ENCODE measurements around the gene GOLGA3. TPM values are rescaled to one million over a fixed set of nuclear protein-coding genes. Genes with fewer than 3 reads are reported as not detected.
"Not testable (repeated sequence)": the region's sequence is repeated elsewhere in the genome, so short reads cannot be mapped to it uniquely, and the experiment has no call there.

GOLGA3 gene
- total RNA-seq, 1 experiment from 2014 or later = 14.9 TPM

DNA sequence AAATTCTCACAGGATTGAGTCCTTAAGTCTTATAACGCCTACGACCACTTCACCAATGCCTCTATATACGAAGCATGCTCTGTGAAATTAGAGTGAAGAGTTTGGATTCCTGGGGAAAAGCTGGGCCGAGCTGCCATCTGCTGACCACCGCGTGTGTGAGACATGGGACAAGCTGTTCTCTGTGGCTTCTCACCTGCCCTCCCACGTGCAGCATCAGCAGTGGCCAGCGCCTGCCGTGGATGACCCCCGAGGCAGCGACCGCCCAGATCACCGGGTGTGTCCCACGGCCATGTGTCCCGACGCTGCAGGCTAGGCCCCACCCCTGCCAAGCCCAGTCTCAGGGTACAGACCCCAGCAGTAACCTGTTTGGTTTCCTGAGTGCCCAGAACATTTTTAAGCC lies 21.6 kb upstream of the GOLGA3 start:
- Histone ChIP-seq H4K20me1 (ENCODE audit: insufficient read depth, low read depth, low read length) (no peaks in the 10 kb centered on the region), H3K79me2 (ENCODE audit: low read length) (no peaks in the 10 kb centered on the region), H3K9ac (ENCODE audit: low read length) (no peak overlapping the region), H3K36me3 (ENCODE audit: insufficient read depth, low read length) (no peaks in the 10 kb centered on the region), H3K9me3 (ENCODE audit: low read length) (no peaks in the 10 kb centered on the region), H3K4me1 (ENCODE audit: low read length) (no peaks in the 10 kb centered on the region), H3K27me3 (ENCODE audit: low read length) (no peaks in the 10 kb centered on the region), H3K4me2 (ENCODE audit: low read depth, low read length, poor library complexity, severe bottlenecking) (no peak overlapping the region), H3K9me2 (replicated peaks; ENCODE audit: insufficient read depth, low read length) (no peaks in the 10 kb centered on the region), H3K4me3 (ENCODE audit: low read length) (no peak overlapping the region), H3K27ac (ENCODE audit: low read length) (no peak overlapping the region), H2AFZ (ENCODE audit: low read length) (no peak overlapping the region)
- DNase-seq = no peak

DNA sequence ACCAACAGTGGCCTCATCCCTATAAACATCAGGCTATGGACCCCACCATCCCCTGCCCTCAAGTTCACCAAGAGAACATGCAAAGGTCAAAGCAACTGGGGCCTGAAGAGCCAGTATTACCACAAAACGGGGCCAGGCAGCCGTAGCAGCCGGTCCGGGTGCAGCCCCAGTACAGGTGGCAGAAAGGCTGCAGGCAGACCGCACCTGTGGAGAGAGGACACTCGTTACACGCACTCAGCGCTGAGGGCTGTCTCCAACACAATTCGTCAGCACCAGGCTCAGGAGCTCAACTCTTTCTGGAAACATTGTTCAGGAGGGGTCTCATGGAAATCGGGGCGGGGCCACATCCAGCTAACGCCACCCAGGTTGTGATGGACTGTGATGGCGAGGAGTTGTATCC lies 19.9 kb upstream of the GOLGA3 start:
- no peak overlapping the region for H2AFZ ChIP-seq (ENCODE audit: low read length)
- no peaks in the 10 kb centered on the region for H3K4me1 ChIP-seq (ENCODE audit: low read length)
- H3K9ac ChIP-seq (ENCODE audit: low read length) = no peak overlapping the region
- no peaks in the 10 kb centered on the region for H3K36me3 ChIP-seq (ENCODE audit: insufficient read depth, low read length)
- no peaks in the 10 kb centered on the region for H3K79me2 ChIP-seq (ENCODE audit: low read length)
- no peak for DNase-seq
- no peaks in the 10 kb centered on the region for H4K20me1 ChIP-seq (ENCODE audit: insufficient read depth, low read depth, low read length)
- no peak overlapping the region for H3K4me2 ChIP-seq (ENCODE audit: low read depth, low read length, poor library complexity, severe bottlenecking)
- H3K27me3 ChIP-seq (ENCODE audit: low read length) = no peaks in the 10 kb centered on the region
- no peaks in the 10 kb centered on the region for H3K9me3 ChIP-seq (ENCODE audit: low read length)
- H3K9me2 ChIP-seq (replicated peaks; ENCODE audit: insufficient read depth, low read length) = no peaks in the 10 kb centered on the region
- H3K4me3 ChIP-seq (ENCODE audit: low read length) = no peak overlapping the region
- H3K27ac ChIP-seq (ENCODE audit: low read length) = no peak overlapping the region

DNA sequence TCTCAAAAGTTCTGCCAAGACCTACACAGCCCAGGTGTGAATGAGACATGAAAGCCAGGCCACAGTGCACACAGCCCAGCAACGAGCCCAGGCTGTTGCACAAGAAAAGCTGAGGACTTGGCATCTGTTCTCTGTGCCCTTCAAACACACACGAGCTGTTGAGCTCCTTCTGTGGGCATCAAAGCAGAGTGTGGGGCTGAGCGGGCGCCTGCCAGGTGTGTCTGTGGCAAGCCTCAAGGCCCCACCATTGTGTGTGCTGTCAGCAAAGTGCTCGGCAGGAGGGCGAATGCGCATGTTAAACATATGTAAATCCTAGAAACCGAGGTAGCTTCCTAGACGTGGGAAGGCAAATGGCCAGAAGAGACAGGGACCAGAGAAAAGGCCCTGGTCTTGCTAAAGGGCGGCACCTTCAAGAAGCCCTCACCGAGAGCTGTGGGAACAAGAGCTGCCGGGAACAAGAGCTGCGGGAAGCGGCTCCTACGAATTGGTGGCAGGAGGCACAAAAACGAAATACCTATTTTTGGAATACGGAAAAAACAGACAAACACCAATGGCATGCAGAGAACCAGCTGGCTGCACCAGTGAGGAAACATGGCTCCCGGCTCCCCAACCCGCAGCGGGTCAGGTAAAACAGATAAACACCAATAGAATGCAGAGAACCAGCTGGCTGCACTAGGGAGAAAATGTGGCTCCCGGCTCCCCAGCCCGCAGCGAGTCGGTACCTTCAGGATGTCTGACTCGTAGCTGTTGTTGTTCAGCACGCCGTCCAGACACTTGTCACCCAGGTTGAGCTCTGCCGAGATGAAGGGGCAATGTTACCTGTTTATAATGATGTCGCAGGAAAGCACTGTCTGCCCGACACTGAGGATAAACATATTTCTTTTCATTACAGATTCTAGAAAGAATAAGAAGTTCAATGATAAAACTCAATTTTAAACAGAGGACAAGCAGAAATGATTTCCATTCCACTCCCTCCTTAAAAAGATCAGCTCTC lies 19.0 kb upstream of the GOLGA3 start:
- no peaks in the 10 kb centered on the region for H3K36me3 ChIP-seq (ENCODE audit: insufficient read depth, low read length)
- H3K27ac ChIP-seq (ENCODE audit: low read length) = no peak overlapping the region
- H3K4me2 ChIP-seq (ENCODE audit: low read depth, low read length, poor library complexity, severe bottlenecking) = no peak overlapping the region
- H3K4me3 ChIP-seq (ENCODE audit: low read length) = no peak overlapping the region
- no peaks in the 10 kb centered on the region for H3K9me2 ChIP-seq (replicated peaks; ENCODE audit: insufficient read depth, low read length)
- no peak overlapping the region for H2AFZ ChIP-seq (ENCODE audit: low read length)
- H3K4me1 ChIP-seq (ENCODE audit: low read length) = no peaks in the 10 kb centered on the region
- no peaks in the 10 kb centered on the region for H3K27me3 ChIP-seq (ENCODE audit: low read length)
- no peak overlapping the region for H3K9ac ChIP-seq (ENCODE audit: low read length)
- no peaks in the 10 kb centered on the region for H4K20me1 ChIP-seq (ENCODE audit: insufficient read depth, low read depth, low read length)
- no peaks in the 10 kb centered on the region for H3K79me2 ChIP-seq (ENCODE audit: low read length)
- no peaks in the 10 kb centered on the region for H3K9me3 ChIP-seq (ENCODE audit: low read length)
- DNase-seq = no peak

DNA sequence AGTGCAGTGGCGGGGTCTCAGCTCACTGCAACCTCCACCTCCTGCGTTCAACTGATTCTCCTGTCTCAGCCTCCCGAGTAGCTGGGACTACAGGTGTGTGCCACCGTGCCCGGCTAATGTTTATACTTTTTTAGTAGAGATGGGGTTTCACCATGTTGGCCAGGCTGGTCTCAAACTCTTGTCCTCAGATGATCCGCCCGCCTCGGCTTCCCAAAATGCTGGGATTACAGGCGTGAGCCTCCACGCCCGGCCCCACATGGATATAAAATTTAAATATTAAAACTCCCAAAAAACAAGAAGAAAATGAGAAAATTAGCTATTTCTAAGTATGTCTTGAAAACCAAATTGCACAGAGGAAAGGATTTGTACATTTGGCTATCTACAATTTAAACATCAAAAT lies 16.0 kb upstream of the GOLGA3 start:
- H3K4me1 ChIP-seq (ENCODE audit: low read length); H3K4me3 ChIP-seq (ENCODE audit: low read length); H3K4me2 ChIP-seq (ENCODE audit: low read depth, low read length, poor library complexity, severe bottlenecking); H3K27ac ChIP-seq (ENCODE audit: low read length); H2AFZ ChIP-seq (ENCODE audit: low read length); H3K9me3 ChIP-seq (ENCODE audit: low read length); H4K20me1 ChIP-seq (ENCODE audit: insufficient read depth, low read depth, low read length); H3K27me3 ChIP-seq (ENCODE audit: low read length); H3K79me2 ChIP-seq (ENCODE audit: low read length); H3K9me2 ChIP-seq (replicated peaks; ENCODE audit: insufficient read depth, low read length); H3K9ac ChIP-seq (ENCODE audit: low read length); H3K36me3 ChIP-seq (ENCODE audit: insufficient read depth, low read length); DNase-seq: not testable (repeated sequence)

DNA sequence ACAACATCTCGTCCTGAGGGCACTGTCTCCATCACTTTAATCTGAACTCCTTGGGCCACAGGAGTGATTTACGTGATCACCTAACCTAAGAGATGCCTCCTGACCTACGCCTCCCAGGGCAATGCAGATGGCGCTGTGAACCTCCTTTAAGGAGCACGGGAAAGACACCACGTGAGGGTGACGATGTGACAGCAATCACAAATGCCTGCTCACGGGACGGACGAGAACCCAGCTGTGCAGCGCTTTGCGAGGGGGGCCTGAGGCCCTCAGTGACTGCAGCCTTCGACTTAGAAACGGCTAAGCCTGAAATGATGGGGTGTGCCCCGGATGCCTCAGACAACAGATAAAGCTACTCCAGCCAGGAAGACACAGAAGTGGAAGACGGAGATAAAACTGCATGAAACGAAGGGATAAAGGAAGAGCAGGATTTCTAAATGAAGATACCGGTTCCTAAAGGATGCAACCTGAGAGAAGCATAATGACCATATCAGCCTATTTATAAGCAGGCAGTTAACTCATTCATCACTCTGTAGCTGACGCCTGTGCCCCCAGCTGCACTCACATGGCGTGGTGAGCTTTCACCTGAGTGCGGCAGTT lies 13.9 kb upstream of the GOLGA3 start:
- Histone ChIP-seq H3K79me2 (ENCODE audit: low read length) (no peaks in the 10 kb centered on the region), H3K27me3 (ENCODE audit: low read length) (no peaks in the 10 kb centered on the region), H3K36me3 (ENCODE audit: insufficient read depth, low read length) (no peaks in the 10 kb centered on the region), H3K4me2 (ENCODE audit: low read depth, low read length, poor library complexity, severe bottlenecking) (no peak overlapping the region), H3K4me1 (ENCODE audit: low read length) (no peaks in the 10 kb centered on the region), H3K4me3 (ENCODE audit: low read length) (no peak overlapping the region), H3K9me3 (ENCODE audit: low read length) (no peaks in the 10 kb centered on the region; the same call in 1 of the 2 replicates), H4K20me1 (ENCODE audit: insufficient read depth, low read depth, low read length) (no peaks in the 10 kb centered on the region), H3K27ac (ENCODE audit: low read length) (no peak overlapping the region), H2AFZ (ENCODE audit: low read length) (no peak overlapping the region), H3K9ac (ENCODE audit: low read length) (no peak overlapping the region), H3K9me2 (replicated peaks; ENCODE audit: insufficient read depth, low read length) (no peaks in the 10 kb centered on the region)
- DNase-seq = no peak

DNA sequence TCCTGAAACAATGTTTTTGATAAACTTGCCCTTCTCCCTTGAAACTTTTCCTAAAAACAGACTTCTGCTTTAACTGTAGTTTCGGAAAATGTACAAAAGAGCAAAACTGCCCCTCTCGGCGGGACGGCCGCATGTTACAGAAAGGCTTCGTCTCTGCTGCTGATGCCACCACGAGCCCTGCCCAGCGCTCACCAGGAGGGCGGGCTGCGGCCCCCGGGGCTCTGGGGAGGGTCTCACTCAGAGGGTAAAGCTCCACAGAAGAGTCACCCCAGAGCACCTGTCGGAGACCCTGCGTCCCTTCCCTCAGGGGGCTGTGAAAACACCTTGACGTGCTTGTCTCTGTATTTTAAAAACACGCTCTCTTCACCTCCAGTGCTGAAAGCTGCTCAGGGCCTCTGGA lies 12.5 kb upstream of the GOLGA3 start:
- no peaks in the 10 kb centered on the region for H3K9me2 ChIP-seq (replicated peaks; ENCODE audit: insufficient read depth, low read length)
- H3K27me3 ChIP-seq (ENCODE audit: low read length) = no peaks in the 10 kb centered on the region
- no peaks in the 10 kb centered on the region for H4K20me1 ChIP-seq (ENCODE audit: insufficient read depth, low read depth, low read length)
- DNase-seq = no peak
- no peaks in the 10 kb centered on the region for H3K4me1 ChIP-seq (ENCODE audit: low read length)
- no peak overlapping the region for H2AFZ ChIP-seq (ENCODE audit: low read length)
- no peak overlapping the region for H3K4me3 ChIP-seq (ENCODE audit: low read length)
- H3K36me3 ChIP-seq (ENCODE audit: insufficient read depth, low read length) = no peaks in the 10 kb centered on the region
- no peaks in the 10 kb centered on the region for H3K79me2 ChIP-seq (ENCODE audit: low read length)
- no peak overlapping the region for H3K9ac ChIP-seq (ENCODE audit: low read length)
- no peaks in the 10 kb centered on the region; the same call in 1 of the 2 replicates for H3K9me3 ChIP-seq (ENCODE audit: low read length)
- H3K4me2 ChIP-seq (ENCODE audit: low read depth, low read length, poor library complexity, severe bottlenecking) = no peak overlapping the region
- no peak overlapping the region for H3K27ac ChIP-seq (ENCODE audit: low read length)

DNA sequence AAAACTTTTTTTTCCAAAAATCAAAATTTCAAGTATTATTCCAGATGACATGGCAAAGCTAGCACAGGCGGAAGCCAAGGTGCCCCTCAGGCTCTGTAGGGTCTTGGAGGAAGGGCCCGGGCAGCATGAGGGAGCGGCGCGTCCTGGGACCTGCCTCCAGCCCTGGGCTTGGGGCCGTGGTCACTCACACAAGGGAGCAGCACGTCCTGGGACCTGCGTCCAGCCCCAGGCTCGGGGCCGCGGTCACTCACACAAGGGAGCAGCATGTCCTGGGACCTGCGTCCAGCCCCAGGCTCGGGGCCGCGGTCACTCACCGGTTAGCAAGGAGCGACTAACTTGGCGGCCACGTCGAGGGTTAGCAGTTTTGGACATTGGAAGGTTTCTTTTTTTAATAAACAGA lies 11.9 kb upstream of the GOLGA3 start:
- H3K4me3 ChIP-seq (ENCODE audit: low read length) = no peak overlapping the region
- no peaks in the 10 kb centered on the region for H3K79me2 ChIP-seq (ENCODE audit: low read length)
- no peak overlapping the region for H3K9ac ChIP-seq (ENCODE audit: low read length)
- no peak overlapping the region for H3K27ac ChIP-seq (ENCODE audit: low read length)
- H4K20me1 ChIP-seq (ENCODE audit: insufficient read depth, low read depth, low read length) = no peaks in the 10 kb centered on the region
- no peaks in the 10 kb centered on the region for H3K9me2 ChIP-seq (replicated peaks; ENCODE audit: insufficient read depth, low read length)
- H2AFZ ChIP-seq (ENCODE audit: low read length) = no peak overlapping the region
- no peak for DNase-seq
- H3K4me2 ChIP-seq (ENCODE audit: low read depth, low read length, poor library complexity, severe bottlenecking) = no peak overlapping the region
- H3K36me3 ChIP-seq (ENCODE audit: insufficient read depth, low read length) = no peaks in the 10 kb centered on the region
- no peaks in the 10 kb centered on the region; the same call in 1 of the 2 replicates for H3K9me3 ChIP-seq (ENCODE audit: low read length)
- H3K4me1 ChIP-seq (ENCODE audit: low read length) = no peaks in the 10 kb centered on the region
- H3K27me3 ChIP-seq (ENCODE audit: low read length) = no peaks in the 10 kb centered on the region

DNA sequence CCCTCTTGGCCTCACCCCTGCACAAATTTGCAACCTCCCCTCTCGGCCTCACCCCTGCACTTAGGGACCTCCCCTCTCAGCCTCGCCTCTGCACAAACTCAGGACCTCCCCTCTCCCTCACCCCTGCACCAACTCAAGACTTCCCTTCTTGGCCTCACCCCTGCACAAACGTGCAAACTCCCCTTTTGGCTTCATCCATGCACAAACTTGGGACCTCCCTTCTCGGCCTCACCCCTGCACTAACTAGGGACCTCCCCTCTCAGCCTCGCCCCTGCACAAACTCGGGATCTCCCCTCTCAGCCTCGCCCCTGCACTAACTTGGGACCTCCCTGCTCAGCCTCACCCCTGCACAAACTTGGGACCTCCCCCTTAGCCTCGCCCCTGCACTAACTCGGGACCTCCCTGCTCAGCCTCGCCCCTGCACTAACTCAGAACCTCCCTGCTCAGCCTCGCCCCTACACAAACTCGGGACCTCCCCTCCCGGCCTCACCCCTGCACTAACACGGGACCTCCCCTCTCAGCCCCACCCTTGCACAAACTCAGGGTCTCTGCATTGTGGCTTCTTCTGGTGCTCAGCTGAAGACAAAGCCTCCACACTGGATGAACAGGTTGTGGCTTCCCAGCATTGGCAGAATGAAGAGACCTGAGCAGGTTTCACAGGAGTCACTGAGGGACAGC lies 11.0 kb upstream of the GOLGA3 start:
- H3K9me2 ChIP-seq (replicated peaks; ENCODE audit: insufficient read depth, low read length) = no peaks in the 10 kb centered on the region
- no peaks in the 10 kb centered on the region for H3K4me1 ChIP-seq (ENCODE audit: low read length)
- H3K79me2 ChIP-seq (ENCODE audit: low read length) = no peaks in the 10 kb centered on the region
- no peaks in the 10 kb centered on the region for H3K27me3 ChIP-seq (ENCODE audit: low read length)
- H3K36me3 ChIP-seq (ENCODE audit: insufficient read depth, low read length) = no peaks in the 10 kb centered on the region
- no peak overlapping the region for H3K27ac ChIP-seq (ENCODE audit: low read length)
- H3K9me3 ChIP-seq (ENCODE audit: low read length) = no peaks in the 10 kb centered on the region; the same call in 1 of the 2 replicates
- no peak overlapping the region for H3K4me3 ChIP-seq (ENCODE audit: low read length)
- no peak overlapping the region for H3K4me2 ChIP-seq (ENCODE audit: low read depth, low read length, poor library complexity, severe bottlenecking)
- no peak overlapping the region for H3K9ac ChIP-seq (ENCODE audit: low read length)
- no peaks in the 10 kb centered on the region for H4K20me1 ChIP-seq (ENCODE audit: insufficient read depth, low read depth, low read length)
- no peak overlapping the region for H2AFZ ChIP-seq (ENCODE audit: low read length)
- no peak for DNase-seq
